Measurements from ENCODE around the gene DKC1.

The DKC1 gene

GRCh38 chrX:154762537-154763296 lies at the start of gene DKC1:
DKC1 (plus strand) TSS chrX:154762864; CDS start chrX:154762966, 102 bp downstream.
- Histone ChIP-seq H2AFZ (ENCODE audit: low read depth, low read length) (0 out of 2 replicates have a peak within 1 kb of the TSS, but pooled peaks have one; percentile 61), H3K4me1 (ENCODE audit: low read length) (peaks cover 14% of the 10 kb centered on the region), H3K4me2 (ENCODE audit: low read length) (peak within 1 kb of the TSS; percentile 86), H3K79me2 (ENCODE audit: low read length) (peaks cover 50% of the 10 kb centered on the region), H3K4me3 (ENCODE audit: low read length) (peak within 1 kb of the TSS; percentile 99), H3K27ac (ENCODE audit: low read length) (peak within 1 kb of the TSS; percentile 74), H3K9ac (ENCODE audit: low read length) (peak within 1 kb of the TSS; percentile 89), H3K27me3 (ENCODE audit: low read depth, low read length) (no peaks in the 10 kb centered on the region), H3K36me3 (replicated peaks; ENCODE audit: low read depth, low read length) (peaks cover 31% of the 10 kb centered on the region), H3K9me3 (ENCODE audit: insufficient read depth, low read length) (no peaks in the 10 kb centered on the region), H4K20me1 (ENCODE audit: insufficient read depth, low read length) (peaks cover 8% of the 10 kb centered on the region; the same call in 1 of the 2 replicates)
- TF ChIP-seq EZH2phosphoT487 (IDR thresholded peaks at IDR 0.05; ENCODE audit: low read depth) = no peak
- no peak; the same call in 1 of the 2 replicates for TF ChIP-seq CTCF (IDR thresholded peaks at IDR 0.05; ENCODE audit: low read depth, low read length)

- Histone ChIP-seq H3K4me1 (ENCODE audit: low read length) (peaks cover 36% of the 10 kb centered on the region), H3K4me2 (ENCODE audit: low read length) (no peak overlapping the region), H3K9ac (ENCODE audit: low read length) (no peak overlapping the region), H3K4me3 (ENCODE audit: low read length) (no peak overlapping the region), H3K27ac (ENCODE audit: low read length) (no peak overlapping the region), H3K79me2 (ENCODE audit: low read length) (no peaks in the 10 kb centered on the region), H3K27me3 (ENCODE audit: low read depth, low read length) (0 out of 2 replicates have a peak, but pooled peaks cover 6% of the 10 kb centered on the region), H2AFZ (ENCODE audit: low read depth, low read length) (no peak overlapping the region), H4K20me1 (ENCODE audit: insufficient read depth, low read length) (no peaks in the 10 kb centered on the region; the same call in 1 of the 2 replicates), H3K36me3 (replicated peaks; ENCODE audit: low read depth, low read length) (no peaks in the 10 kb centered on the region), H3K9me3 (ENCODE audit: insufficient read depth, low read length) (no peaks in the 10 kb centered on the region)
- TF ChIP-seq EZH2phosphoT487 (IDR thresholded peaks at IDR 0.05; ENCODE audit: low read depth) = no peak
- TF ChIP-seq CTCF (IDR thresholded peaks at IDR 0.05; ENCODE audit: low read depth, low read length) = peak; percentile 69
Measured at GRCh38 chrX:154714925-154715324, 47.7 kb upstream of the DKC1 start.

GRCh38 chrX:154715825-154716224 lies 46.8 kb upstream of the DKC1 start:
- Histone ChIP-seq H2AFZ (ENCODE audit: low read depth, low read length) (no peak overlapping the region), H3K27ac (ENCODE audit: low read length) (no peak overlapping the region), H3K27me3 (ENCODE audit: low read depth, low read length) (0 out of 2 replicates have a peak, but pooled peaks cover 6% of the 10 kb centered on the region), H4K20me1 (ENCODE audit: insufficient read depth, low read length) (no peaks in the 10 kb centered on the region; the same call in 1 of the 2 replicates), H3K79me2 (ENCODE audit: low read length) (no peaks in the 10 kb centered on the region), H3K4me1 (ENCODE audit: low read length) (peaks cover 30% of the 10 kb centered on the region), H3K4me2 (ENCODE audit: low read length) (no peak overlapping the region), H3K36me3 (replicated peaks; ENCODE audit: low read depth, low read length) (no peaks in the 10 kb centered on the region), H3K4me3 (ENCODE audit: low read length) (no peak overlapping the region), H3K9ac (ENCODE audit: low read length) (no peak overlapping the region), H3K9me3 (ENCODE audit: insufficient read depth, low read length) (no peaks in the 10 kb centered on the region)
- TF ChIP-seq CTCF (IDR thresholded peaks at IDR 0.05; ENCODE audit: low read depth, low read length) = no peak
- no peak for TF ChIP-seq EZH2phosphoT487 (IDR thresholded peaks at IDR 0.05; ENCODE audit: low read depth)

- H3K4me1 ChIP-seq (ENCODE audit: low read length) = peaks cover 22% of the 10 kb centered on the region
- no peak overlapping the region for H3K4me2 ChIP-seq (ENCODE audit: low read length)
- H3K27me3 ChIP-seq (ENCODE audit: low read depth, low read length) = 0 out of 2 replicates have a peak, but pooled peaks cover 6% of the 10 kb centered on the region
- H3K9me3 ChIP-seq (ENCODE audit: insufficient read depth, low read length) = no peaks in the 10 kb centered on the region
- no peaks in the 10 kb centered on the region for H3K79me2 ChIP-seq (ENCODE audit: low read length)
- TF ChIP-seq CTCF (IDR thresholded peaks at IDR 0.05; ENCODE audit: low read depth, low read length) (0 out of 2 replicates have a peak, but pooled peaks have one; percentile 4), EZH2phosphoT487 (IDR thresholded peaks at IDR 0.05; ENCODE audit: low read depth) (no peak)
- no peaks in the 10 kb centered on the region for H3K36me3 ChIP-seq (replicated peaks; ENCODE audit: low read depth, low read length)
- H3K4me3 ChIP-seq (ENCODE audit: low read length) = no peak overlapping the region
- H2AFZ ChIP-seq (ENCODE audit: low read depth, low read length) = no peak overlapping the region
- H3K9ac ChIP-seq (ENCODE audit: low read length) = no peak overlapping the region
- no peaks in the 10 kb centered on the region; the same call in 1 of the 2 replicates for H4K20me1 ChIP-seq (ENCODE audit: insufficient read depth, low read length)
- no peak overlapping the region for H3K27ac ChIP-seq (ENCODE audit: low read length)
Measured at GRCh38 chrX:154717824-154718223, 44.8 kb upstream of the DKC1 start.

Measured in OCI-LY3 (cell line).